ENCODE results near the gene ITPKB.
"Not testable (repeated sequence)": the region's sequence is repeated elsewhere in the genome, so short reads cannot be mapped to it uniquely, and the experiment has no call there.

The ITPKB gene

GRCh38 chr1:226648421-226648820 lies 90.7 kb downstream of the ITPKB start:
- no peak for DNase-seq

- DNase-seq: no peak
Measured at GRCh38 chr1:226647719-226648118, 91.4 kb downstream of the ITPKB start.

GRCh38 chr1:226646870-226647449 lies 92.1 kb downstream of the ITPKB start:
- no peak for DNase-seq

- DNase-seq: no peak
Measured at GRCh38 chr1:226646026-226646869, 92.8 kb downstream of the ITPKB start.

- no peak for DNase-seq
Measured at GRCh38 chr1:226645279-226645976, 93.7 kb downstream of the ITPKB start.

GRCh38 chr1:226644541-226645176 lies 94.4 kb downstream of the ITPKB start:
- DNase-seq: no peak

- DNase-seq: peak; percentile 44
Measured at GRCh38 chr1:226643611-226644540, 95.2 kb downstream of the ITPKB start.

GRCh38 chr1:226643177-226643576 lies 95.9 kb downstream of the ITPKB start:
- no peak for DNase-seq

GRCh38 chr1:226642421-226642820 lies 96.7 kb downstream of the ITPKB start:
- DNase-seq: no peak

- DNase-seq: no peak
Measured at GRCh38 chr1:226641671-226642231, 97.3 kb downstream of the ITPKB start.

- no peak for DNase-seq
Measured at GRCh38 chr1:226640321-226641136, 98.6 kb downstream of the ITPKB start.

GRCh38 chr1:226639631-226640061 lies 99.4 kb downstream of the ITPKB start:
- DNase-seq: no peak

- not testable (repeated sequence) for DNase-seq
Measured at GRCh38 chr1:226639206-226639605, 99.9 kb downstream of the ITPKB start.

GRCh38 chr1:226638608-226639007 lies 100.5 kb downstream of the ITPKB start:
- no peak for DNase-seq

GRCh38 chr1:226638001-226638601 lies 101.0 kb downstream of the ITPKB start:
- DNase-seq: no peak

GRCh38 chr1:226637147-226637935 lies 101.7 kb downstream of the ITPKB start:
- no peak for DNase-seq

GRCh38 chr1:226636847-226637096 lies 102.3 kb downstream of the ITPKB start:
- no peak for DNase-seq

- peak; percentile 50 for DNase-seq
Measured at GRCh38 chr1:226635456-226635941, 103.6 kb downstream of the ITPKB start.

GRCh38 chr1:226634611-226635246 lies 104.4 kb downstream of the ITPKB start:
- no peak for DNase-seq
